HL-60 (cell line): Measurements from ENCODE around the gene ARL13B.

Experiments
- DNase-seq, 2 experiments: peaks; one replicate each; pipeline ENCODE4 v3.0.0-alpha.2; 2010 to 2020; ENCODE audit warnings: low read depth in 1 of 2, low spot score in 1 of 2
- H3K27ac ChIP-seq: fragments of 250-450 bp; sonication (Bioruptor Pico); replicated peaks from 2 replicates; pipeline ENCODE4 v1.5.1; 2020; ENCODE audit warnings: mild to moderate bottlenecking, moderate library complexity
- H3K27me3 ChIP-seq: fragments of 250-450 bp; sonication (Bioruptor Pico); 2 replicates; pipeline ENCODE4 v1.5.1; 2021; ENCODE audit warnings: mild to moderate bottlenecking, moderate library complexity; ENCODE audit not compliant: insufficient read depth, poor library complexity, severe bottlenecking
- H3K4me3 ChIP-seq: replicated peaks from 2 replicates; pipeline ENCODE4 v1.5.1; 2011; ENCODE audit warnings: mild to moderate bottlenecking, control low read depth, low read length; ENCODE audit not compliant: insufficient read depth
- GABPA ChIP-seq: IDR thresholded peaks from 2 replicates; pipeline ENCODE4 v1.6.1; 2012; ENCODE audit warnings: low read depth
- POLR2AphosphoS5 ChIP-seq: IDR thresholded peaks from 2 replicates; pipeline ENCODE4 v1.6.1; 2012; ENCODE audit warnings: low read depth
- SPI1 ChIP-seq: IDR thresholded peaks from 2 replicates; pipeline ENCODE4 v1.6.1; 2012; ENCODE audit warnings: low read depth, mild to moderate bottlenecking, borderline replicate concordance
- TF ChIP-seq, protein P1 (sequence below): IDR thresholded peaks from 2 replicates; pipeline ENCODE4 v1.6.1; 2012; ENCODE audit warnings: low read depth; ENCODE audit not compliant: insufficient replicate concordance
- TF ChIP-seq, protein P2 (sequence below): IDR thresholded peaks from one replicate; pipeline ENCODE4 v1.5.1; 2011; ENCODE audit warnings: low read length, control low read depth, inconsistent platforms; ENCODE audit not compliant: insufficient read depth

The ARL13B gene

DNA sequence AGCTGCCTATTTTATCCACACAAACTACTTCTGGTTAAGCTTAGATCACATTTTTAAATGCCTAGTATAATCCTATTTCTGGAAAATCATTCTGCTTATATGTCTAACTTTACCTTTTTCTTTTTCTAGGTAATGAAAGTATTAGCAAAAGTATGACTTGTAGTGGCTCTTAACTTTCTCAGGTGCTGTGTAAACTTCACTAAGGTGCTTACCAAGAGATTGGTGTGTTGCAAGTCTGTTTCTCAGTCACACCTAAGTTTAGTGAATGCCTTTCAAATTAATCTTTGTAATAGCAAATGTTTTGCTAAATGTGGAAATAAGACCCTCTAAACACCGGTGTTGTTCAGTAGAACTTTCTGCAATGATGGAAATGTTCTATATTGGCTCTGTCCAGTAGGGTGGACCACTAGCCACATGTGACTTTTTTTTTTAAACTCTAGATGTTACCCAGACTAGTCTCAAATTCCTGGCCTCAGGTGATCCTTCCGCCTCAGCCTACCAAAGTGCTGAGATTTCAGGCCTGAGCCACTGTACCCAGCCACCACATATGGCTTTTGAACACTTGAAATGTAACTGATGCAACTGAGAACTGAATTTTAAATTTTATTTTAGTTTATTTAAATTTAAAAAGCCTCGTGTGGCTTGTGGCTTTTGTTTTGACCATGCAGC is 22.0 kb downstream of the ARL13B start:
- no peaks in the 10 kb centered on the region for H3K27me3 ChIP-seq
- DNase-seq = no peak

DNA sequence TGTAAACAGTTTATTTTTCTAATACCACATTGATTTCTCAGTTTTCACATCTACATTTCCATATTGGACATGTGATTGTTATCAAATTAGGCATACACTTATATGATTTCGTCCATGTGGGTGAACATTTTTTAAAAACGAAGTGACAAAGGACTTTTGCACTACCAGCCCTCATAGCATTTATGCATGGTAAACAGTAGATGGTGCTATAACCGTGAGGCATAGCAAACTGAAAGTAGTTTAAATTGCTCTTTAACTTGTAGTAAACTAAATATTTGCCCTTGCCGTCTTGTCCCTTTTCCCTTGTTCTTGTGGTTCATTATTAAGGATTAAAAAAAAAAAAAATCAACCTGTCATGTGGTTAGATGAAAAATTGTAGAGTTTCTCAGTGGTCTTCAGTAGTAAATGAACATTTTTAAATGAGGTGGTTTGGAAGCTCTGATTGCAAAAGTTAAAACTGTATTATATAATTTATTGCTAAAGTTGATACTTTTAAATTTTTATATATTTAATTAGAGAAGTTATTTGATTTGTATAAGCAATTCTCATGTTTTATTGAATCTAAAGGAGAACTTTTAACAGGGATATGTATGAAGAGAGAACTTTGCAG is 24.5 kb downstream of the ARL13B start:
- no peak overlapping the region for H3K27ac ChIP-seq
- TF ChIP-seq, protein P1, sequence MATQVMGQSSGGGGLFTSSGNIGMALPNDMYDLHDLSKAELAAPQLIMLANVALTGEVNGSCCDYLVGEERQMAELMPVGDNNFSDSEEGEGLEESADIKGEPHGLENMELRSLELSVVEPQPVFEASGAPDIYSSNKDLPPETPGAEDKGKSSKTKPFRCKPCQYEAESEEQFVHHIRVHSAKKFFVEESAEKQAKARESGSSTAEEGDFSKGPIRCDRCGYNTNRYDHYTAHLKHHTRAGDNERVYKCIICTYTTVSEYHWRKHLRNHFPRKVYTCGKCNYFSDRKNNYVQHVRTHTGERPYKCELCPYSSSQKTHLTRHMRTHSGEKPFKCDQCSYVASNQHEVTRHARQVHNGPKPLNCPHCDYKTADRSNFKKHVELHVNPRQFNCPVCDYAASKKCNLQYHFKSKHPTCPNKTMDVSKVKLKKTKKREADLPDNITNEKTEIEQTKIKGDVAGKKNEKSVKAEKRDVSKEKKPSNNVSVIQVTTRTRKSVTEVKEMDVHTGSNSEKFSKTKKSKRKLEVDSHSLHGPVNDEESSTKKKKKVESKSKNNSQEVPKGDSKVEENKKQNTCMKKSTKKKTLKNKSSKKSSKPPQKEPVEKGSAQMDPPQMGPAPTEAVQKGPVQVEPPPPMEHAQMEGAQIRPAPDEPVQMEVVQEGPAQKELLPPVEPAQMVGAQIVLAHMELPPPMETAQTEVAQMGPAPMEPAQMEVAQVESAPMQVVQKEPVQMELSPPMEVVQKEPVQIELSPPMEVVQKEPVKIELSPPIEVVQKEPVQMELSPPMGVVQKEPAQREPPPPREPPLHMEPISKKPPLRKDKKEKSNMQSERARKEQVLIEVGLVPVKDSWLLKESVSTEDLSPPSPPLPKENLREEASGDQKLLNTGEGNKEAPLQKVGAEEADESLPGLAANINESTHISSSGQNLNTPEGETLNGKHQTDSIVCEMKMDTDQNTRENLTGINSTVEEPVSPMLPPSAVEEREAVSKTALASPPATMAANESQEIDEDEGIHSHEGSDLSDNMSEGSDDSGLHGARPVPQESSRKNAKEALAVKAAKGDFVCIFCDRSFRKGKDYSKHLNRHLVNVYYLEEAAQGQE = no peak
- TF ChIP-seq, protein P2, sequence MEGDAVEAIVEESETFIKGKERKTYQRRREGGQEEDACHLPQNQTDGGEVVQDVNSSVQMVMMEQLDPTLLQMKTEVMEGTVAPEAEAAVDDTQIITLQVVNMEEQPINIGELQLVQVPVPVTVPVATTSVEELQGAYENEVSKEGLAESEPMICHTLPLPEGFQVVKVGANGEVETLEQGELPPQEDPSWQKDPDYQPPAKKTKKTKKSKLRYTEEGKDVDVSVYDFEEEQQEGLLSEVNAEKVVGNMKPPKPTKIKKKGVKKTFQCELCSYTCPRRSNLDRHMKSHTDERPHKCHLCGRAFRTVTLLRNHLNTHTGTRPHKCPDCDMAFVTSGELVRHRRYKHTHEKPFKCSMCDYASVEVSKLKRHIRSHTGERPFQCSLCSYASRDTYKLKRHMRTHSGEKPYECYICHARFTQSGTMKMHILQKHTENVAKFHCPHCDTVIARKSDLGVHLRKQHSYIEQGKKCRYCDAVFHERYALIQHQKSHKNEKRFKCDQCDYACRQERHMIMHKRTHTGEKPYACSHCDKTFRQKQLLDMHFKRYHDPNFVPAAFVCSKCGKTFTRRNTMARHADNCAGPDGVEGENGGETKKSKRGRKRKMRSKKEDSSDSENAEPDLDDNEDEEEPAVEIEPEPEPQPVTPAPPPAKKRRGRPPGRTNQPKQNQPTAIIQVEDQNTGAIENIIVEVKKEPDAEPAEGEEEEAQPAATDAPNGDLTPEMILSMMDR = peak; percentile 77
- peak; percentile 18 to 20 for DNase-seq
- H3K27me3 ChIP-seq = no peaks in the 10 kb centered on the region
- H3K4me3 ChIP-seq = no peak overlapping the region

More for the DNA sequence above, 22.0 kb downstream of the ARL13B start:
- TF ChIP-seq, protein P2 = no peak
- TF ChIP-seq, protein P1 = no peak
- TF ChIP-seq SPI1 (no peak), GABPA (no peak), POLR2AphosphoS5 (no peak)
- H3K4me3 ChIP-seq = no peak overlapping the region
- H3K27ac ChIP-seq = no peak overlapping the region

DNA sequence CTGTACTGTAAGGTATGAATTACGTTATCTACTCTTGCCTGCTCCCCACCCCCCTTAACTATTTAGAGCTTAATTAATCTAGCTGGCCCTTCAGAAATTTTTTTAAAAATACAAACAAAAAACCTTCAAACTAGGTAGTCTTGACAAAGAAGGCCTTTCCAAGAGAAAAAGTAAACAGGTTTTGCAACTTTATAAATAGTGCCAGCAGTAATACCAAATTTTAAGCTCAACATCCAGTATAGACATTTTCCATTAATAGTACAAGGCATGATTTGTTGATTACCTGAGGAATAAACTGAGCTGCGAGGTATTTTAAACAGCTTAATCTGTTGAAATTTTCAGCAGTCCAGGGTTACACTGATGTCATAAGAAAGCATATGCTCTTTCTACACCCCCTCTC is 28.3 kb downstream of the ARL13B start:
- TF ChIP-seq, protein P2 = no peak
- Histone ChIP-seq H3K27ac (no peak overlapping the region), H3K4me3 (no peak overlapping the region), H3K27me3 (no peaks in the 10 kb centered on the region)
- DNase-seq = no peak

DNA sequence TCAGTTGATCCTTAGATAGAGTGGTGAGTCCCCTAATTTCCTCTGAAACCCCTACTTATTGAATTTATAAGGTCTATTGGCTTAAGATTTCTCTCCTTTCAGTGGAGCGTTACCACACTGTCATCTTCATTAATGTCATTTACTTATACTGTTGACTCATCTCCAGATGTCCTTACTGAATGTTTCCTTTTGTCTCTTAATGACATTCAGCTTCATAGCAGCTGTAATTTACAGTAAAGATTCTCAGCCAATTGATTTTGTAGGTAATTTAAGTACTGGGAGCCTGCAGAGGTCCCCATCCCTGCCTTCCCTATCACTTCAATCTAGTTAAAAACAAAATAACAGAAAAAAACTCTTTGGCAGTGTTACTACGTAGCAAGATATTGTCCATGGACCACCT is 29.7 kb downstream of the ARL13B start:
- Histone ChIP-seq H3K4me3 (no peak overlapping the region), H3K27me3 (no peaks in the 10 kb centered on the region), H3K27ac (no peak overlapping the region)
- no peak for DNase-seq
- TF ChIP-seq GABPA (no peak), SPI1 (no peak), POLR2AphosphoS5 (no peak)
- TF ChIP-seq, protein P2 = no peak
- TF ChIP-seq, protein P1 = no peak
